Measurements from ENCODE around the gene PRPF6.
A peak's percentile ranks its signal among the peaks of the same experiment; 100 is the strongest.

Gene PRPF6

GRCh38 chr20:63952210-63952535 lies 28.8 kb upstream of the PRPF6 start:
- TF ChIP-seq CTCF (IDR thresholded peaks at IDR 0.05; ENCODE audit: low read depth, low read length, missing control alignments), result no peak
- in situ Hi-C loops (cut with HindIII; ENCODE audit: low sequenced_read_pairs), result no loop called here
- H3K4me3 ChIP-seq (ENCODE audit: low read depth, low read length), result no peak overlapping the region
- DNase-seq (ENCODE audit: low read depth), result no peak

GRCh38 chr20:63952769-63953168 lies 28.2 kb upstream of the PRPF6 start:
- TF ChIP-seq CTCF (IDR thresholded peaks at IDR 0.05; ENCODE audit: low read depth, low read length, missing control alignments), result no peak
- in situ Hi-C loops (cut with HindIII; ENCODE audit: low sequenced_read_pairs), result no loop called here
- no peak overlapping the region for H3K4me3 ChIP-seq (ENCODE audit: low read depth, low read length)
- DNase-seq (ENCODE audit: low read depth), result no peak

GRCh38 chr20:63953764-63954429 lies 27.0 kb upstream of the PRPF6 start:
- DNase-seq (ENCODE audit: low read depth), result no peak
- H3K4me3 ChIP-seq (ENCODE audit: low read depth, low read length), result no peak overlapping the region
- no peak for TF ChIP-seq CTCF (IDR thresholded peaks at IDR 0.05; ENCODE audit: low read depth, low read length, missing control alignments)
- in situ Hi-C loops (cut with HindIII; ENCODE audit: low sequenced_read_pairs), result no loop called here

- TF ChIP-seq CTCF (IDR thresholded peaks at IDR 0.05; ENCODE audit: low read depth, low read length, missing control alignments), result peak; percentile 45
- H3K4me3 ChIP-seq (ENCODE audit: low read depth, low read length), result peak overlapping the region; percentile 94
- DNase-seq (ENCODE audit: low read depth), result no peak
- in situ Hi-C loops (cut with HindIII; ENCODE audit: low sequenced_read_pairs), result no loop called here
These were observed 25.6 kb upstream of the PRPF6 start for GRCh38 chr20:63955281-63955826.

GRCh38 chr20:63955827-63956663 lies 24.9 kb upstream of the PRPF6 start, which contains the start of gene UCKL1:
UCKL1 (minus strand) TSS chr20:63956416; CDS start chr20:63956372, 44 bp downstream.
- H3K4me3 ChIP-seq (ENCODE audit: low read depth, low read length), result peak within 1 kb of the TSS; percentile 94
- peak; percentile 80 for DNase-seq (ENCODE audit: low read depth)
- TF ChIP-seq CTCF (IDR thresholded peaks at IDR 0.05; ENCODE audit: low read depth, low read length, missing control alignments), result no peak
- in situ Hi-C loops (cut with HindIII; ENCODE audit: low sequenced_read_pairs), result no loop called here

GRCh38 chr20:63956664-63957003 lies 24.3 kb upstream of the PRPF6 start:
- in situ Hi-C loops (cut with HindIII; ENCODE audit: low sequenced_read_pairs), result no loop called here
- no peak for DNase-seq (ENCODE audit: low read depth)
- TF ChIP-seq CTCF (IDR thresholded peaks at IDR 0.05; ENCODE audit: low read depth, low read length, missing control alignments), result no peak
- H3K4me3 ChIP-seq (ENCODE audit: low read depth, low read length), result peak overlapping the region; percentile 41
